ENCODE results near the gene EEF1AKMT2. TPM values are rescaled to one million over a fixed set of nuclear protein-coding genes. Genes with fewer than 3 reads are reported as not detected.

EEF1AKMT2 gene
- total RNA-seq (10 to 100 TPM; 11.9 to 25.8 (median 20.7) TPM), polyA plus RNA-seq (10 to 100 TPM; 15.2 to 15.3 TPM)
- long read RNA-seq, donor 1, transcript EEF1AKMT2-203 (7 exons, 3,587 nt): minor isoform, 5 of 39 reads
- long read RNA-seq, donor 1, transcript EEF1AKMT2-201 (7 exons, 1,462 nt): major isoform, 18 of 39 reads
- long read RNA-seq, donor 1, partial matches to known transcripts: 0 of 39 reads
- long read RNA-seq, donor 1, other reads (novel, unspliced or antisense): 13 of 39 reads
- long read RNA-seq, donor 2, transcript EEF1AKMT2-201 (7 exons, 1,462 nt): major isoform, 8 of 12 reads
- long read RNA-seq, donor 2, partial matches to known transcripts: 0 of 12 reads
- long read RNA-seq, donor 2, other reads (novel, unspliced or antisense): 0 of 12 reads
- long read RNA-seq, donor 3, transcript EEF1AKMT2-201 (7 exons, 1,462 nt): major isoform, 15 of 28 reads
- long read RNA-seq, donor 3, partial matches to known transcripts: 1 of 28 reads
- long read RNA-seq, donor 3, other reads (novel, unspliced or antisense): 8 of 28 reads

DNA sequence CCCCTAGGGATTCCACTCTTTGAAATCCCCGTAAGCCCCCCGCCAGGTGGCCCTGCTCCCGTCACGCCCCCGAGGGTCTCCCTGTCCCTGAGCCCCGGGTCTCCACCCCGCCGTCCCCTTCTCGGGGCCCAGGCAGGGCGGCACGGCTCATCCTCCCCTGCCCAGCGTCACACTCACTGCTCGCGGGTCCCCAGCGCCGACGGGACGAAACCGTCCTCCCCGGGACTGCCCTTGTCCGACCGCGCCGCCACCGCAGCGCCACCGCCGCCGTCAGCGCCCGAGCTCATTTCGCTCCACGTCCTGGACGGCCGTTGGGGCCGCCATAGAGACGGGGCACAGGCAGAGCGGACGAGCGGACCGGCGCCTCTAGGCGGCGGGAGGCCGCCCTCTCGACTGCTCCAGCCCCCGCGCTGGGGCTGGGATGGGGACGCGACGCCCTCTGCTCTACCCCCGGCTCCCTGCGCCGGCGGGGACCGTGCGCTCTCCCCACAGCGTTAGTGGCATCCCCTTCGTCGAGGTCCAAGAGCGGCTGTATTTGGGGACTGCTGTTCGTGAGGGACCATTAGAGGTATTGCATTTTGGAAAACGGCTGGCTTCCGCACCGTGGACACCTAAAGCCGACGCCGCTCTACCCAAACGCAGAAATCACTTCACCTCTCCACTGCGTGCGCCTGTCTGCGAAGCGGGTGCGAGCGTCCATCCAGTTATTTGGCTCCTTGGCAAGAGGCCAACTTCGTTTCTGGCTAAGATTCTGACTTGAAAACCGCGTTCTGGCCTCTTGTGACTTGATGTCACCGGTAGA, at the start of gene EEF1AKMT2:
TSS of gene EEF1AKMT2 (minus strand) at position 341 of the 802 bp plus-strand sequence. CDS start at position 287, 54 bp downstream.
- peak within 1 kb of the TSS; percentile 97 for H3K4me3 ChIP-seq
- intact Hi-C loops (cut with DNase I): loop anchor here in 1 of 4 donors (5.0 kb wide), 1 partner anchor 159 kb away; no protein-coding TSS in a partner anchor
- peak; percentile 76 to 91 (median 82) for DNase-seq
- no peaks in the 10 kb centered on the region for H3K9me3 ChIP-seq
- WGBS, 3 donors: 0 to 1% (median 0%) methylated on average over 63 to 79 of the region's 79 CpGs
- peak within 1 kb of the TSS; percentile 73 to 82 for H3K27ac ChIP-seq
- no peaks in the 10 kb centered on the region for H3K36me3 ChIP-seq
- H3K27me3 ChIP-seq: no peaks in the 10 kb centered on the region
- peaks cover 6% of the 10 kb centered on the region for H3K4me1 ChIP-seq (ENCODE audit: insufficient read depth)
- peak; percentile 73 for TF ChIP-seq POLR2A (IDR thresholded peaks at IDR 0.05)
- no peak for TF ChIP-seq EP300 (IDR thresholded peaks at IDR 0.05)
- TF ChIP-seq, protein P1, sequence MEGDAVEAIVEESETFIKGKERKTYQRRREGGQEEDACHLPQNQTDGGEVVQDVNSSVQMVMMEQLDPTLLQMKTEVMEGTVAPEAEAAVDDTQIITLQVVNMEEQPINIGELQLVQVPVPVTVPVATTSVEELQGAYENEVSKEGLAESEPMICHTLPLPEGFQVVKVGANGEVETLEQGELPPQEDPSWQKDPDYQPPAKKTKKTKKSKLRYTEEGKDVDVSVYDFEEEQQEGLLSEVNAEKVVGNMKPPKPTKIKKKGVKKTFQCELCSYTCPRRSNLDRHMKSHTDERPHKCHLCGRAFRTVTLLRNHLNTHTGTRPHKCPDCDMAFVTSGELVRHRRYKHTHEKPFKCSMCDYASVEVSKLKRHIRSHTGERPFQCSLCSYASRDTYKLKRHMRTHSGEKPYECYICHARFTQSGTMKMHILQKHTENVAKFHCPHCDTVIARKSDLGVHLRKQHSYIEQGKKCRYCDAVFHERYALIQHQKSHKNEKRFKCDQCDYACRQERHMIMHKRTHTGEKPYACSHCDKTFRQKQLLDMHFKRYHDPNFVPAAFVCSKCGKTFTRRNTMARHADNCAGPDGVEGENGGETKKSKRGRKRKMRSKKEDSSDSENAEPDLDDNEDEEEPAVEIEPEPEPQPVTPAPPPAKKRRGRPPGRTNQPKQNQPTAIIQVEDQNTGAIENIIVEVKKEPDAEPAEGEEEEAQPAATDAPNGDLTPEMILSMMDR (IDR thresholded peaks at IDR 0.05): peak; percentile 25 to 87 (median 70)

DNA sequence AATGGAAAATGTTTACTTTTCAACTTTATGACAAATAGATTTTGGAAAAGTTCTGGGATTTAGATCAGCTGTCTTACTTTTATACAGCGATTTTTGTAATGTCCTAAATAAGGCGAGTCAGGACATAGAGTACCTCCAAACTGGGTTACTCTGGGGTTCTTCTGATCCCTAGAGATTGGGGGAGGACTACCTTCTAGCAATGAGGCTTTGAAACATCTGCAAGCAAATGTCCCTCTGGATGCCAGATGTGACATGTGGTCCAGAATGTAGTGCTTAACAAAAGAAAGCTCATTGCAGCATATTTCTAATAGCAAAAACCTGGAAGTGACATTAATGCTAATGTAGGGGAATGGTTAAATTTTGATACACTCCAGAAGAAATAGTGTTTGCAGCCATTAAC, 46.0 kb upstream of the EEF1AKMT2 start:
- Histone ChIP-seq H3K4me1 (ENCODE audit: insufficient read depth) (no peaks in the 10 kb centered on the region), H3K9me3 (no peaks in the 10 kb centered on the region), H3K36me3 (no peaks in the 10 kb centered on the region), H3K27ac (no peak overlapping the region), H3K27me3 (no peaks in the 10 kb centered on the region), H3K4me3 (no peak overlapping the region)
- DNase-seq: no peak
- intact Hi-C loops (cut with DNase I): no loop called here
- WGBS, 3 donors: 89 to 91% (median 91%) methylated on average over 2 of the region's 2 CpGs
- TF ChIP-seq EP300 (IDR thresholded peaks at IDR 0.05): no peak
- no peak for TF ChIP-seq POLR2A (IDR thresholded peaks at IDR 0.05)
- TF ChIP-seq, protein P1 (IDR thresholded peaks at IDR 0.05): no peak

DNA sequence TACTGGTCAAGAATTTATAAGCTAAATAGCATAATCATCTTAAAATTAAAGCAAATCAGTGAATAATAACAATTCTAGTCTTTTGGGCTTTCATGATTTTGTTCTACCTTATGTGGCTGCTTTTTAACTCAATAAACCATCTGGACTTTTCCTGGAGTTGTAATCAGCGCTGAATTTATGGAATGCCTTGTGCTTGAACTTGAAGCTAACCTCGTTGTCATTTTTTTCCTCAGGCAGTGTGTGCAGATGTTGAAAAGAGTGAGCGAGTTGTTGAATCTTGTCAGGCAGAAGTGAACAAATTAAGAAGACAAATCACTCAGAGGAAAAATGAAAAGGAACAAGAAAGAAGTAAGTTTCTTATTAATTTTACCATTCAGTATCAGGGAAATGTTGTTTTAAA, 39.4 kb upstream of the EEF1AKMT2 start:
- Histone ChIP-seq H3K36me3 (no peaks in the 10 kb centered on the region), H3K9me3 (no peaks in the 10 kb centered on the region), H3K4me1 (ENCODE audit: insufficient read depth) (no peaks in the 10 kb centered on the region), H3K4me3 (no peak overlapping the region), H3K27me3 (no peaks in the 10 kb centered on the region), H3K27ac (no peak overlapping the region)
- 64 to 74% (median 69%) methylated on average over 3 of the region's 3 CpGs for WGBS, 3 donors
- TF ChIP-seq, protein P1 (IDR thresholded peaks at IDR 0.05): no peak
- TF ChIP-seq EP300 (IDR thresholded peaks at IDR 0.05) (no peak), POLR2A (IDR thresholded peaks at IDR 0.05) (no peak)
- intact Hi-C loops (cut with DNase I): no loop called here
- DNase-seq: no peak

DNA sequence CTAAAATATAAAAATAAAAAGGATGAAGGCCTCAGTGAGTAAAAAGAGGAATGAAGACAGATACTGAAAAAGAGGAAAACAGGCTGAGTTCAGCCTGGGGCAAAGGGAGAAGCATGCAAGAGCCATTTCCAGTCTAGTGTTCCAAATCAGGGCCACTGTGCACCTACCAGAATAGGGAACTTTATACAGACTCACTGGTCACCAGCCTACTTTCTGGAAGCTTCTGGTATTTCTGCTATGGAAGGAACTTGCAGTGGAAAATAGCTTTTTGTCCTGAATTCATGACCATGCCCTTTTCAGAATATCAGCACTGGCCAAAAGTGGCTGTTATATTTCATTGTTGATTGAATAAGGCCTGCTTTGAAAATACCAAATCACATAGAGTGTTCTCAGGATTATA, 38.8 kb upstream of the EEF1AKMT2 start:
- Histone ChIP-seq H3K36me3 (no peaks in the 10 kb centered on the region), H3K4me3 (no peak overlapping the region), H3K4me1 (ENCODE audit: insufficient read depth) (no peaks in the 10 kb centered on the region), H3K27ac (no peak overlapping the region), H3K27me3 (no peaks in the 10 kb centered on the region), H3K9me3 (no peaks in the 10 kb centered on the region)
- TF ChIP-seq, protein P1 (IDR thresholded peaks at IDR 0.05): no peak
- TF ChIP-seq EP300 (IDR thresholded peaks at IDR 0.05) (no peak), POLR2A (IDR thresholded peaks at IDR 0.05) (no peak)
- DNase-seq: no peak
- intact Hi-C loops (cut with DNase I): no loop called here
